Body of pancreas (tissue), 4 donors: Measurements from ENCODE around the gene USP27X.

ENCODE experiments used
- POLR2A ChIP-seq, 3 donors: fragments of 450-650 bp; IDR thresholded peaks; one replicate each; pipeline ENCODE4 v1.6.1; 2016; ENCODE audit warnings: antibody characterized with exemption in 3 of 3, mild to moderate bottlenecking in 2 of 3
- TF ChIP-seq, protein P1 (sequence below), 7 experiments: fragments of 450-650 bp in 4 of 7; fragments of 200-600 bp in 3 of 7; sonication (generic) in 3 of 7; IDR thresholded peaks; one replicate each; pipeline ENCODE4 v1.5.1; 2016 to 2019; ENCODE audit warnings: antibody characterized with exemption in 7 of 7

DNA sequence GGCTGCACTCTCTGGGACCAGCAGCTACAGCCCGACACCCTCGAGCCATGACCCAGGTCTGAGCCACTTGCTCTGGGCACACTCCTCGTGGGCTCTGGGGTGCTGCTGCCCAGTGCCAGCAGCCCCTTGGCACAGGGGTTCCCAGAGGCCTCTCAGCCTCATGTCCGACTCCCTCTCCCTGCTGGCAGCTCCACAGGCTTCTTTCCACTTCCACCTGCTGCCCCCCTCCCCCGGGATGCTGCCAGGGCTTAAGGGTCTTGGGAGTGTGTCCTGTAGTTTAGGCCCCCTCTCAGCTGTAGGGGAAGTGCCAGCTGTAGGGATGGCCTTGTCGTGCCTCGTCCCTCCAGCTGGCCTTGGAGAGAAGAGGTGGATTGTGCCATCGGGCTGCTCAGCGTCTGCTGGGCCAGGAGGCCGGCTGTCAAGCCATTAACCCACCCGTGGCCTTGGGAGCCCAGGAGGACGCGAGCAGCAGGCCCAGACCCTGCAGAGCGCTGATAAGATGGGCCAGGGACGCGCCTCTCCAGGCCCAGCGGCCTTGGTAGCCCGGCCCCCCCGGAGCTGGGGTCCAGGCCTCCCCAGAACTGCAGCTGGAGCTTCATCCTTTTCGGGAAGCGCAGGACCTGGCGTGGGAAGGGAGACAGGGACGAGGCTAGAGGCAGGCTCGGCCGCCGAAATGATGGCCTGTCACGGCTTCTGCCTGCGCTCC, 1.0 kb upstream of the USP27X start:
- TF ChIP-seq, protein P1, sequence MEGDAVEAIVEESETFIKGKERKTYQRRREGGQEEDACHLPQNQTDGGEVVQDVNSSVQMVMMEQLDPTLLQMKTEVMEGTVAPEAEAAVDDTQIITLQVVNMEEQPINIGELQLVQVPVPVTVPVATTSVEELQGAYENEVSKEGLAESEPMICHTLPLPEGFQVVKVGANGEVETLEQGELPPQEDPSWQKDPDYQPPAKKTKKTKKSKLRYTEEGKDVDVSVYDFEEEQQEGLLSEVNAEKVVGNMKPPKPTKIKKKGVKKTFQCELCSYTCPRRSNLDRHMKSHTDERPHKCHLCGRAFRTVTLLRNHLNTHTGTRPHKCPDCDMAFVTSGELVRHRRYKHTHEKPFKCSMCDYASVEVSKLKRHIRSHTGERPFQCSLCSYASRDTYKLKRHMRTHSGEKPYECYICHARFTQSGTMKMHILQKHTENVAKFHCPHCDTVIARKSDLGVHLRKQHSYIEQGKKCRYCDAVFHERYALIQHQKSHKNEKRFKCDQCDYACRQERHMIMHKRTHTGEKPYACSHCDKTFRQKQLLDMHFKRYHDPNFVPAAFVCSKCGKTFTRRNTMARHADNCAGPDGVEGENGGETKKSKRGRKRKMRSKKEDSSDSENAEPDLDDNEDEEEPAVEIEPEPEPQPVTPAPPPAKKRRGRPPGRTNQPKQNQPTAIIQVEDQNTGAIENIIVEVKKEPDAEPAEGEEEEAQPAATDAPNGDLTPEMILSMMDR (IDR thresholded peaks at IDR 0.05): no peak
- TF ChIP-seq POLR2A (IDR thresholded peaks at IDR 0.05): no peak
